Activated T-helper 1 cell treated with anti-CD3 and anti-CD28 coated beads, Interleukin-2, amount 50 U/mL, for 16 hours (primary cell): ENCODE measurements around the gene WAS.
A peak's percentile ranks its signal among the peaks of the same experiment; 100 is the strongest.
"Not testable (repeated sequence)": the region's sequence is repeated elsewhere in the genome, so short reads cannot be mapped to it uniquely, and the experiment has no call there.

ENCODE experiments used
- DNase-seq, 2 donors: peaks; one replicate each; pipeline ENCODE4 v3.0.0-alpha.2; 2020; ENCODE audit warnings: low read depth in 1 of 2, low spot score in 1 of 2

WAS gene

GRCh38 chrX:48683411-48683982 is at the start of gene WAS:
WAS (plus strand) TSS chrX:48683799; CDS start chrX:48683854, 55 bp downstream.
- DNase-seq, result no peak

- no peak for DNase-seq
These were observed 47.3 kb upstream of the WAS start for GRCh38 chrX:48636301-48636700.

GRCh38 chrX:48636776-48637175 is 46.8 kb upstream of the WAS start:
- no peak for DNase-seq

GRCh38 chrX:48645669-48646068 is 37.9 kb upstream of the WAS start:
- no peak for DNase-seq

- no peak for DNase-seq
These were observed 35.3 kb upstream of the WAS start for GRCh38 chrX:48648336-48648751.

- no peak for DNase-seq
These were observed 34.5 kb upstream of the WAS start for GRCh38 chrX:48649102-48649501.

GRCh38 chrX:48652055-48652579 is 31.5 kb upstream of the WAS start:
- not testable (repeated sequence) for DNase-seq

GRCh38 chrX:48654746-48655145 is 28.9 kb upstream of the WAS start:
- not testable (repeated sequence) for DNase-seq

GRCh38 chrX:48659686-48660085 is 23.9 kb upstream of the WAS start:
- DNase-seq, result not testable (repeated sequence)

GRCh38 chrX:48663241-48663640 is 20.4 kb upstream of the WAS start:
- DNase-seq, result no peak

GRCh38 chrX:48664156-48664555 is 19.4 kb upstream of the WAS start:
- no peak for DNase-seq

GRCh38 chrX:48665991-48666390 is 17.6 kb upstream of the WAS start:
- no peak for DNase-seq

GRCh38 chrX:48666649-48667048 is 16.9 kb upstream of the WAS start:
- DNase-seq, result no peak

- no peak for DNase-seq
These were observed 16.1 kb upstream of the WAS start for GRCh38 chrX:48667509-48667908.

GRCh38 chrX:48668187-48668586 is 15.4 kb upstream of the WAS start:
- DNase-seq, result not testable (repeated sequence)

- peak; percentile 64 to 81 for DNase-seq
These were observed 7.3 kb upstream of the WAS start for GRCh38 chrX:48676106-48676892.

GRCh38 chrX:48676893-48677270 is 6.7 kb upstream of the WAS start:
- DNase-seq, result no peak

- DNase-seq, result no peak
These were observed 6.1 kb upstream of the WAS start for GRCh38 chrX:48677516-48677915.

GRCh38 chrX:48680467-48680866 is 3.1 kb upstream of the WAS start:
- not testable (repeated sequence) for DNase-seq

GRCh38 chrX:48680925-48681324 is 2.7 kb upstream of the WAS start:
- not testable (repeated sequence) for DNase-seq

- DNase-seq, result no peak
These were observed 1.9 kb upstream of the WAS start for GRCh38 chrX:48681539-48682183.

- DNase-seq, result not testable (repeated sequence)
These were observed 804 bp upstream of the WAS start for GRCh38 chrX:48682795-48683194.
